ENCODE results near the gene RNF125. TPM values are rescaled to one million over a fixed set of nuclear protein-coding genes. Genes with fewer than 3 reads are reported as not detected.

RNF125 gene
- total and polyA plus RNA-seq, 9 of the 15 experiments (the other 6 are each of a cell fraction or from before 2014, with no cell fraction given), result 0.01 to 0.29 (median 0.07) TPM; not detected in 1

GRCh38 chr18:32032609-32033008 is 14.0 kb downstream of the RNF125 start:
- no peak overlapping the region for H3K4me3 ChIP-seq
- FAIRE-seq (no peak), ATAC-seq (no peak), DNase-seq (ENCODE audit: extremely low read depth in 1 of 4, low spot score in 3 of 4) (no peak)
- no peak overlapping the region for H2AFZ ChIP-seq (ENCODE audit: low read depth, low read length)
- H3K9me3 ChIP-seq (replicated peaks; ENCODE audit: control insufficient read depth, insufficient read depth, low read depth, low read length), result no peaks in the 10 kb centered on the region
- ChIA-PET CTCF (ENCODE audit: low intra/inter-chr PET ratio) (no interaction called here), POLR2A (no interaction called here)
- H3K36me3 ChIP-seq (ENCODE audit: control insufficient read depth, insufficient read depth, low read length), result no peaks in the 10 kb centered on the region
- no peak for TF ChIP-seq NR3C1 (CRISPR knock-in tag; IDR thresholded peaks at IDR 0.05)
- TF ChIP-seq NR2C1 (IDR thresholded peaks at IDR 0.05), result no peak
- TF ChIP-seq NR2C1 (tag; IDR thresholded peaks at IDR 0.05), result no peak
- TF ChIP-seq E2F5 (CRISPR knock-in tag; IDR thresholded peaks at IDR 0.05), result no peak
- no peak for TF ChIP-seq CSDE1 (IDR thresholded peaks at IDR 0.05)
- no peak for TF ChIP-seq HDAC3 (IDR thresholded peaks at IDR 0.05; ENCODE audit: borderline replicate concordance, partially characterized antibody)
- TF ChIP-seq MYBL2 (IDR thresholded peaks at IDR 0.05; ENCODE audit: low read depth), result no peak
- TF ChIP-seq MYBL2 (CRISPR knock-in tag; IDR thresholded peaks at IDR 0.05; ENCODE audit: borderline replicate concordance), result no peak
- no peak for TF ChIP-seq CHD2 (IDR thresholded peaks at IDR 0.05; ENCODE audit: low read depth, low read length)
- no peak for TF ChIP-seq FUS (optimal IDR thresholded peaks at IDR 0.05; ENCODE audit: low read depth, low read length)
- no peak for TF ChIP-seq NFATC3 (IDR thresholded peaks at IDR 0.05)
- TF ChIP-seq, protein P1, sequence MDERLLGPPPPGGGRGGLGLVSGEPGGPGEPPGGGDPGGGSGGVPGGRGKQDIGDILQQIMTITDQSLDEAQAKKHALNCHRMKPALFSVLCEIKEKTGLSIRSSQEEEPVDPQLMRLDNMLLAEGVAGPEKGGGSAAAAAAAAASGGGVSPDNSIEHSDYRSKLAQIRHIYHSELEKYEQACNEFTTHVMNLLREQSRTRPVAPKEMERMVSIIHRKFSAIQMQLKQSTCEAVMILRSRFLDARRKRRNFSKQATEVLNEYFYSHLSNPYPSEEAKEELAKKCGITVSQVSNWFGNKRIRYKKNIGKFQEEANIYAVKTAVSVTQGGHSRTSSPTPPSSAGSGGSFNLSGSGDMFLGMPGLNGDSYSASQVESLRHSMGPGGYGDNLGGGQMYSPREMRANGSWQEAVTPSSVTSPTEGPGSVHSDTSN (CRISPR knock-in tag; IDR thresholded peaks at IDR 0.05; ENCODE audit: low read depth), result no peak
- TF ChIP-seq, protein P1 (tag; conservative IDR thresholded peaks at IDR 0.05; ENCODE audit: low read depth), result no peak
- WGBS (ENCODE audit: insufficient coverage, low coverage, missing lambda C conversion rate), result 12% methylated on average over 9 of the region's 9 CpGs
- H3K27ac ChIP-seq (ENCODE audit: extremely low read depth, low read depth, low read length), result no peak overlapping the region
- H3K4me1 ChIP-seq (replicated peaks in 1 of 2; ENCODE audit: control insufficient read depth in 2 of 2, insufficient read depth in 2 of 2, low read length in 2 of 2), result no peaks in the 10 kb centered on the region
- H3K9ac ChIP-seq (ENCODE audit: insufficient read depth in 1 of 2, low read depth in 2 of 2, low read length in 2 of 2), result no peak overlapping the region
- H3K4me2 ChIP-seq (ENCODE audit: insufficient read depth, low read length), result no peak overlapping the region
- in situ Hi-C loops (cut with MboI), result no loop called here
- H4K20me1 ChIP-seq (replicated peaks; ENCODE audit: control insufficient read depth, insufficient read depth, low read length), result no peaks in the 10 kb centered on the region
- intact Hi-C loops (cut with micrococcal nuclease), result no loop called here
- peaks cover 16 to 36% of the 10 kb centered on the region in 2 experiments; a peak in 4 of 5 replicates for H3K27me3 ChIP-seq (ENCODE audit: control insufficient read depth in 2 of 2, insufficient read depth in 2 of 2, low read length in 2 of 2)
- H3K9me1 ChIP-seq (ENCODE audit: control insufficient read depth, insufficient read depth, low read length), result no peaks in the 10 kb centered on the region
- BruUV-seq (replicated peaks), result no TSS peak
- no peaks in the 10 kb centered on the region for H3K79me2 ChIP-seq (ENCODE audit: control insufficient read depth, insufficient read depth, low read length)
